ENCODE measurements around the gene STON1. TPM values are rescaled to one million over a fixed set of nuclear protein-coding genes. Genes with fewer than 3 reads are reported as not detected.
"Not testable (repeated sequence)": the region's sequence is repeated elsewhere in the genome, so short reads cannot be mapped to it uniquely, and the experiment has no call there.

STON1 gene
- total RNA-seq, 1 donor from 2014 or later = 15.7 TPM

GRCh38 chr2:48620604-48621003 lies 90.7 kb downstream of the STON1 start:
- Mint-ChIP-seq H3K9me3 (no peaks in the 10 kb centered on the region), H3K4me3 (no peak overlapping the region), H3K4me1 (ENCODE audit: unreplicated experiment) (no peaks in the 10 kb centered on the region), H3K27me3 (no peaks in the 10 kb centered on the region), H3K27ac (no peak overlapping the region), H3K36me3 (no peaks in the 10 kb centered on the region)
- TF ChIP-seq CTCF (conservative IDR thresholded peaks at IDR 0.05) = no peak
- DNase-seq (ENCODE audit: extremely low spot score, unreplicated experiment) = no peak

GRCh38 chr2:48622691-48623090 lies 92.7 kb downstream of the STON1 start:
- H3K36me3 Mint-ChIP-seq; DNase-seq (ENCODE audit: extremely low spot score, unreplicated experiment); H3K27ac Mint-ChIP-seq; H3K4me3 Mint-ChIP-seq; H3K4me1 Mint-ChIP-seq (ENCODE audit: unreplicated experiment); H3K9me3 Mint-ChIP-seq; H3K27me3 Mint-ChIP-seq: not testable (repeated sequence)

GRCh38 chr2:48624696-48625095 lies 94.7 kb downstream of the STON1 start:
- no peak overlapping the region for H3K27ac Mint-ChIP-seq
- H3K4me3 Mint-ChIP-seq = no peak overlapping the region
- TF ChIP-seq CTCF (conservative IDR thresholded peaks at IDR 0.05) = no peak
- no peaks in the 10 kb centered on the region for H3K36me3 Mint-ChIP-seq
- H3K4me1 Mint-ChIP-seq (ENCODE audit: unreplicated experiment) = no peaks in the 10 kb centered on the region
- no peak for DNase-seq (ENCODE audit: extremely low spot score, unreplicated experiment)
- H3K9me3 Mint-ChIP-seq = no peaks in the 10 kb centered on the region
- no peaks in the 10 kb centered on the region for H3K27me3 Mint-ChIP-seq

- H3K36me3 Mint-ChIP-seq = no peaks in the 10 kb centered on the region
- no peak overlapping the region for H3K27ac Mint-ChIP-seq
- no peak for TF ChIP-seq CTCF (conservative IDR thresholded peaks at IDR 0.05)
- no peak for DNase-seq (ENCODE audit: extremely low spot score, unreplicated experiment)
- H3K4me3 Mint-ChIP-seq = no peak overlapping the region
- peaks cover 3% of the 10 kb centered on the region for H3K9me3 Mint-ChIP-seq
- no peaks in the 10 kb centered on the region for H3K27me3 Mint-ChIP-seq
- no peaks in the 10 kb centered on the region for H3K4me1 Mint-ChIP-seq (ENCODE audit: unreplicated experiment)
Measured at GRCh38 chr2:48626047-48626446, 96.1 kb downstream of the STON1 start.

GRCh38 chr2:48633143-48633542 lies 103.2 kb downstream of the STON1 start:
- H3K27ac Mint-ChIP-seq = no peak overlapping the region
- H3K27me3 Mint-ChIP-seq = no peaks in the 10 kb centered on the region
- H3K4me3 Mint-ChIP-seq = no peak overlapping the region
- no peaks in the 10 kb centered on the region for H3K4me1 Mint-ChIP-seq (ENCODE audit: unreplicated experiment)
- DNase-seq (ENCODE audit: extremely low spot score, unreplicated experiment) = no peak
- H3K36me3 Mint-ChIP-seq = no peaks in the 10 kb centered on the region
- TF ChIP-seq CTCF (conservative IDR thresholded peaks at IDR 0.05) = no peak
- H3K9me3 Mint-ChIP-seq = peaks cover 18% of the 10 kb centered on the region

GRCh38 chr2:48635786-48636185 lies 105.8 kb downstream of the STON1 start:
- no peak for DNase-seq (ENCODE audit: extremely low spot score, unreplicated experiment)
- Mint-ChIP-seq H3K36me3 (no peaks in the 10 kb centered on the region), H3K4me1 (ENCODE audit: unreplicated experiment) (no peaks in the 10 kb centered on the region), H3K9me3 (peaks cover 17% of the 10 kb centered on the region), H3K27me3 (no peaks in the 10 kb centered on the region), H3K27ac (no peak overlapping the region), H3K4me3 (no peak overlapping the region)
- TF ChIP-seq CTCF (conservative IDR thresholded peaks at IDR 0.05) = no peak

Measured in type B pancreatic cell (in vitro differentiated cells).